ENCODE results near the gene MAGI2. TPM values are rescaled to one million over a fixed set of nuclear protein-coding genes. Genes with fewer than 3 reads are reported as not detected.

MAGI2 gene
- total RNA-seq, 3 donors from 2014 or later (not counting 1 experiment from before 2014, with no cell fraction given) = 0.09 to 0.48 (median 0.27) TPM

- no peaks in the 10 kb centered on the region for H3K9me3 ChIP-seq (ENCODE audit: control insufficient read depth, insufficient read depth, low read length)
- H3K4me3 ChIP-seq (ENCODE audit: low read length) = no peak overlapping the region
- no peak for TF ChIP-seq CTCF (IDR thresholded peaks at IDR 0.05)
- ATAC-seq (no peak), DNase-seq (no peak)
- Mint-ChIP-seq H3K27ac (no peak overlapping the region), H3K9me3 (peaks cover 14 to 15% of the 10 kb centered on the region in 2 donors), H3K4me1 (no peaks in the 10 kb centered on the region), H3K4me3 (no peak overlapping the region), H3K36me3 (no peaks in the 10 kb centered on the region), H3K27me3 (ENCODE audit: low read depth in 2 of 2) (no peaks in the 10 kb centered on the region)
- no peaks in the 10 kb centered on the region for H3K4me1 ChIP-seq (ENCODE audit: control insufficient read depth, insufficient read depth, low read length)
- H3K27ac ChIP-seq (ENCODE audit: low read length) = no peak overlapping the region
- WGBS (ENCODE audit: insufficient coverage) = 80% methylated on average over 1 of the region's 2 CpGs
- no peaks in the 10 kb centered on the region for H3K36me3 ChIP-seq (ENCODE audit: control insufficient read depth, insufficient read depth, low read length)
- H3K27me3 ChIP-seq (ENCODE audit: control insufficient read depth, insufficient read depth, low read length) = no peaks in the 10 kb centered on the region
- intact Hi-C loops (cut with micrococcal nuclease) = no loop called here
Observed at GRCh38 chr7:78788464-78788863, 665.0 kb downstream of the MAGI2 start.

GRCh38 chr7:78787854-78788253 lies 665.6 kb downstream of the MAGI2 start:
- Histone ChIP-seq H3K9me3 (ENCODE audit: control insufficient read depth, insufficient read depth, low read length) (no peaks in the 10 kb centered on the region), H3K4me3 (ENCODE audit: low read length) (no peak overlapping the region), H3K4me1 (ENCODE audit: control insufficient read depth, insufficient read depth, low read length) (no peaks in the 10 kb centered on the region), H3K27me3 (ENCODE audit: control insufficient read depth, insufficient read depth, low read length) (no peaks in the 10 kb centered on the region), H3K27ac (ENCODE audit: low read length) (no peak overlapping the region), H3K36me3 (ENCODE audit: control insufficient read depth, insufficient read depth, low read length) (no peaks in the 10 kb centered on the region)
- no peak for TF ChIP-seq CTCF (IDR thresholded peaks at IDR 0.05)
- DNase-seq (no peak), ATAC-seq (no peak)
- intact Hi-C loops (cut with micrococcal nuclease) = no loop called here
- no peak overlapping the region for H3K27ac Mint-ChIP-seq
- H3K4me1 Mint-ChIP-seq = no peaks in the 10 kb centered on the region
- H3K27me3 Mint-ChIP-seq (ENCODE audit: low read depth in 2 of 2) = no peaks in the 10 kb centered on the region
- H3K36me3 Mint-ChIP-seq = no peaks in the 10 kb centered on the region
- no CpG with 5 or more reads among the region's 1 CpG for WGBS (ENCODE audit: insufficient coverage)
- H3K4me3 Mint-ChIP-seq = no peak overlapping the region
- H3K9me3 Mint-ChIP-seq = peaks cover 14 to 15% of the 10 kb centered on the region in 2 donors

- no peak for TF ChIP-seq CTCF (IDR thresholded peaks at IDR 0.05)
- DNase-seq (no peak), ATAC-seq (no peak)
- Mint-ChIP-seq H3K4me1 (no peaks in the 10 kb centered on the region), H3K36me3 (no peaks in the 10 kb centered on the region), H3K27ac (no peak overlapping the region), H3K4me3 (no peak overlapping the region), H3K27me3 (ENCODE audit: low read depth in 2 of 2) (no peaks in the 10 kb centered on the region), H3K9me3 (peaks cover 16 to 25% of the 10 kb centered on the region in 2 donors)
- H3K4me1 ChIP-seq (ENCODE audit: control insufficient read depth, insufficient read depth, low read length) = no peaks in the 10 kb centered on the region
- H3K9me3 ChIP-seq (ENCODE audit: control insufficient read depth, insufficient read depth, low read length) = no peaks in the 10 kb centered on the region
- H3K27me3 ChIP-seq (ENCODE audit: control insufficient read depth, insufficient read depth, low read length) = no peaks in the 10 kb centered on the region
- no peak overlapping the region for H3K27ac ChIP-seq (ENCODE audit: low read length)
- intact Hi-C loops (cut with micrococcal nuclease) = no loop called here
- H3K4me3 ChIP-seq (ENCODE audit: low read length) = no peak overlapping the region
- H3K36me3 ChIP-seq (ENCODE audit: control insufficient read depth, insufficient read depth, low read length) = no peaks in the 10 kb centered on the region
- WGBS (ENCODE audit: insufficient coverage) = 88% methylated on average over 1 of the region's 2 CpGs
Observed at GRCh38 chr7:78786055-78786454, 667.4 kb downstream of the MAGI2 start.

GRCh38 chr7:78783179-78783962 lies 670.1 kb downstream of the MAGI2 start:
- Mint-ChIP-seq H3K9me3 (peaks cover 12 to 21% of the 10 kb centered on the region in 2 donors), H3K27ac (no peak overlapping the region), H3K27me3 (ENCODE audit: low read depth in 2 of 2) (no peaks in the 10 kb centered on the region), H3K4me3 (no peak overlapping the region), H3K36me3 (no peaks in the 10 kb centered on the region), H3K4me1 (no peaks in the 10 kb centered on the region)
- no peaks in the 10 kb centered on the region for H3K4me1 ChIP-seq (ENCODE audit: control insufficient read depth, insufficient read depth, low read length)
- intact Hi-C loops (cut with micrococcal nuclease) = no loop called here
- DNase-seq = no peak
- H3K27ac ChIP-seq (ENCODE audit: low read length) = no peak overlapping the region
- no peaks in the 10 kb centered on the region for H3K9me3 ChIP-seq (ENCODE audit: control insufficient read depth, insufficient read depth, low read length)
- 91% methylated on average over 4 of the region's 9 CpGs for WGBS (ENCODE audit: insufficient coverage)
- no peak for ATAC-seq
- no peak for TF ChIP-seq CTCF (IDR thresholded peaks at IDR 0.05)
- H3K27me3 ChIP-seq (ENCODE audit: control insufficient read depth, insufficient read depth, low read length) = no peaks in the 10 kb centered on the region
- H3K4me3 ChIP-seq (ENCODE audit: low read length) = no peak overlapping the region
- H3K36me3 ChIP-seq (ENCODE audit: control insufficient read depth, insufficient read depth, low read length) = no peaks in the 10 kb centered on the region

Data from natural killer cell (primary cell).